Measurements from ENCODE around the gene PPIL1.

Gene PPIL1

GRCh38 chr6:36855750-36856149, 18.9 kb downstream of the PPIL1 start:
- no peak for DNase-seq (ENCODE audit: low spot score)

- DNase-seq (ENCODE audit: low spot score), result peak; percentile 71
Observed at GRCh38 chr6:36853325-36853724, 21.3 kb downstream of the PPIL1 start.

- DNase-seq (ENCODE audit: low spot score), result peak; percentile 69
Observed at GRCh38 chr6:36852481-36853147, 22.0 kb downstream of the PPIL1 start.

- DNase-seq (ENCODE audit: low spot score), result no peak
Observed at GRCh38 chr6:36851626-36852025, 23.0 kb downstream of the PPIL1 start.

DNA sequence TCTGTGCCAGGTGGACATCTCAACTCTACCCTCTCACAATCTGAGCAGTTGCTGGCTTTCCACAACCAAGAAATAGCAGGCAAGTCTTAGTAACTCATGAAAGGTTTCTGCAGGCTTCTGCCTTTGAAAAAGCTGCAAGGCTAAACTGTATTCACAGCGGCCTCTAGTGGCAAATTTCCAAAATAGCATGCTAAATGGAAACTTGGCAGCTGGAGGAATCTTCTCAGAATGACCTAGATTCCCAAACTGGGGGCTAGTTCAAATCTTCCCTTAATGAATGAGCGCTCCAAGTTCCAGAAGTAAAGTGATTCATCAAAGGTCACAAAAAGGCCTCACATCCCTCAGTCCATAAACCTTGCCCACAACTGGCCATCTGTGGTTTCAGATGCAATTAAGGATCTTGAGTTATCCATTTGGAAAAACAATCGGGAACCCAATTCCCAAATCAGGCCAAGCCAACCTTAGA, 23.4 kb downstream of the PPIL1 start:
- peak; percentile 70 for DNase-seq (ENCODE audit: low spot score)

DNA sequence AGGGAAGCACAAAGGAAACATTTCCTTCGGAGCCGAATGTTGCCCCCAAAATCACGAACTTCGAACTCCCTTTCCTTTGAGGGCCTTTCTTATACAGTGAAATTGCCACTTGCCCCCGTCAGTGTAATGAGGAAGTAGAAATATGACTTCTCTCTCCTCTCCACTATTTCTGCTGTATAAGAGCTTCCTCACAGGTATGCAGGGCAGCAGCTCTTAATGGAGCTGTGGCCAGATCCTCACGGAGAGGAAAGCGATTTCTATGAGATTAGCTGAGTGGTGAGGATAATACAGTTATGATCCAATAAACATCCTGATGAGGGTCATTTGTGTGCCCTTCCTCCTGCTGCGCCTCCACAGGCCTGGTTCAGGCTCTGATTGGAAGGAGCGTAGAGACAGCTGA, 24.6 kb downstream of the PPIL1 start:
- no peak for DNase-seq (ENCODE audit: low spot score)

- DNase-seq (ENCODE audit: low spot score), result no peak
Observed at GRCh38 chr6:36848658-36849441, 25.8 kb downstream of the PPIL1 start.

- no peak for DNase-seq (ENCODE audit: low spot score)
Observed at GRCh38 chr6:36847991-36848390, 26.6 kb downstream of the PPIL1 start.

GRCh38 chr6:36847152-36847551, 27.5 kb downstream of the PPIL1 start:
- no peak for DNase-seq (ENCODE audit: low spot score)

DNA sequence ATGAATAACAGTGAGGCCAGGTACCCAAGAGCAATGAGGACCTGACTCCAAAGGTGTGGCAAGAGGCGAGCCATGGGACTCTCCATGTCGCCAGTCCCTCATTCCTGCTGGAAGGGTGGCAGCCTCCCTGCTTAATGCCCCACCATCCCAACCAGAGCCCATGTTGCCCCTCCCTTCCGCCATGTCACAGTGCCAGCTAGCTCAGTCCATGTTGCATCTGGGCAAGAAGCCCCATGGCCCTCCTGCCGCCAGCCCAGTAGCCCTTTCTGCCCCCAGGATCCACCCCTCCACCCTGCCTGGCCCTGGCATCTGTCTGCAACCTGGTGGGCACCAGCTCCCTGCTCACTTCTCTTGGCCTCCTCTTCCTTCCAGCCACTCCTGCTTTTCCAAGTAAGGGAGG, 29.4 kb downstream of the PPIL1 start:
- DNase-seq (ENCODE audit: low spot score), result no peak

DNA sequence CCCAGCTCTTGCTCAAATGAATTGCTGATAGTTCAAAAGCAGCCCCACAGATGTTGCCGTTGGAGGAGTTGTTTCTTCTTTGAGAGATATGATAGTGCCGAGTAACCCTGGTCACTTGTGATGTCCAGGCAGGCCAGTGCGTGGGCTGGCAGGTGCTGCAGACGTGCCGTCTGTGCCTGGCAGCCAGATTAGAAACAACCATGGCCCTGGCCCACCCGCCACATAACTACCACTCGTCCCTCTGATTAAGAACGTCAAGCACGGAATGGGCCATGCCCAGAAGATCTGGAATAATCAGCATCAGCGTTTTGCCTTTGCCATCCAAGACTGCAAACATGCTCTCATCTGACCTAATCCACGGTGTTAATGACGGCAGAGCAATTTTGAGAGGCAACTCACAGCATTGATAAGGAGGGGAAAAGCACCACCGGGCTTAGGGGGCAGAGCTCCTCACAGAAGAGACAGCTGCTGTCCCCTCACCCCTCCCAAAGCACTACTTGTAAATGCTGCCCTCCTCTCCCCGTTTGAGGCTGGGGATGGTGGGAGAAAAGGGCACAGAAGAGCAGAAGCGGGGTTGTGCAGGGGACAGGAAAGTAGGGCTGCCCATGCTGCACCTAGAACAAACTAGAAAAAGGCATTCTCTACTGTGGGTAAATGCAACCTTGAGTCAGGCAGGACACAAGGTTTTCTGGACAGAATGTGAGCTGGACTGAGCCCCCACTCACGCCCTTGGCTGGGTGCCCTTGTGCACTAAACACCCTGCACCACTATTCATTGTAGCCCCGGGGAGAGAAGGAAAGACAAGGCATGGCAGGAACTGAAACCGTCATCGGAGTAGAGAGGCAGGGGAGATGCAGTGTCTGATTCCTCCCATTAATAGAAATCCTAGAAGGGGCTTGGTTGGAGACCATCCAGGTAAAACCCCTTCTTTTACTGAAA, 30.1 kb downstream of the PPIL1 start:
- DNase-seq (ENCODE audit: low spot score), result no peak

- no peak for DNase-seq (ENCODE audit: low spot score)
Observed at GRCh38 chr6:36843170-36843569, 31.4 kb downstream of the PPIL1 start.

DNA sequence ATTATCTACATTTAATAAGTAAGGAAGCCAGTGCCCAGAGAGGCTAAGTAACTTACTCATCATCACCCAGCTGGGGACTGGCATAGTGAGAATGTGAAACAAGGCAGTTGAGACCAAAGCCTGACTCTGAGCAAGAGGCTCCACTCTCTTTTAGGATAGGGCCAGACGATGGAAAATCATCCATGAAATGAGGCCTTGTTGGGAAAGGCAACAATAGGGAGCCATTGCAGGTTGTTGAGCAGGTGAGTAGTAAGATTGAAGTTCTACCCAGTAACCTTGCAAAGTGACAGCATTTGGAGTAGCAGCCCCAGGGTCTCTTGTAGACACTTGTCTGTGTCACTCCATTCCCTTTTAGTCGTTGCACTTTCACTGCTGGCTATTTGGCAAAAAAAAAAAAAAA, 32.8 kb downstream of the PPIL1 start:
- no peak for DNase-seq (ENCODE audit: low spot score)

DNA sequence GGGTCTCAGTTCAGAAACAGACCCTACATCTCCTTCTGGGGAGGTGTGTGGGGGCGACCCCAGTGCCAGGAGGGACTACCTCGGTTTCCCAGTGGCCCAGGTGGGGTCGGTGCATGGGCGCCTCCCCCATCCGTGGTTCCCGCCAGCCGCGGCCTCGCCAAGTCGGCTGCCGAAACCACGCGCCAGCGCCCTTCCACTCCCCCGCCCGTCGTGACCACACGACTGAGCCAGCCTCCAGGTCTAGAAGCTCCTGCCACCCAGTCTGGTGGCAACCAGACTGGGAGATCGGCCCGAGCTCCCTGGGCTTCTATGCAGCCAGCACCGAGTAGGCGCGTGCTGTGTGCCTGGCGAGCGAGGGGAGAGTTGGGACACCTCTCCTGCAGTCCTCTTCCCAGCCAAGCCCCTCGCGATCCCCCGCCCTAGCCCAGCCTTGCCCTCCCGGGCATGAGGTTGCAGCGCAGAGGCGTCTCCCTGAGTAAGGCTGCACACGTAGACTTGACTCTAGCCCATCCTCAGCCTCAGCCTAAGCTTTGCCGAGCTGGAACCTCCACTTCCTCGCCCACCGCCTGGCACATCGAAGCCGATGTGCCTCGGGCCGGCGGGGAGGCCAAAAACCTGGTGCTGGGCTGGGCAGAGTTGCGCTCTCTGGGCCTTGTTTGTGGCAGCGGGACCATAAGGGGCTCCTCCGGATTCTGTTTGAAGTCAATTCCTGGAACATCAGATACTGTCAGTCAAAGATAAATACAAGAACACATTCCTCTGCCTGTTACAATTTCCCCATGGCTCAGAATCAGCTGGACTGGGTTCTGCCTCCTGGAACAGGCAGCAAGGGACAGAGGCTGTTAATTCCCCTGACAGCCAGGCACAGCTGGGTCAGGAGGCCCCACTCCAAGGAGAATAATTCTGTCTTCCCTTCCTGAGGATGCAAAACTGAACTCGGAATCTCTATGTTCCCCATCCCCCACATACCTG, 33.9 kb downstream of the PPIL1 start:
- DNase-seq (ENCODE audit: low spot score), result peak; percentile 56

DNA sequence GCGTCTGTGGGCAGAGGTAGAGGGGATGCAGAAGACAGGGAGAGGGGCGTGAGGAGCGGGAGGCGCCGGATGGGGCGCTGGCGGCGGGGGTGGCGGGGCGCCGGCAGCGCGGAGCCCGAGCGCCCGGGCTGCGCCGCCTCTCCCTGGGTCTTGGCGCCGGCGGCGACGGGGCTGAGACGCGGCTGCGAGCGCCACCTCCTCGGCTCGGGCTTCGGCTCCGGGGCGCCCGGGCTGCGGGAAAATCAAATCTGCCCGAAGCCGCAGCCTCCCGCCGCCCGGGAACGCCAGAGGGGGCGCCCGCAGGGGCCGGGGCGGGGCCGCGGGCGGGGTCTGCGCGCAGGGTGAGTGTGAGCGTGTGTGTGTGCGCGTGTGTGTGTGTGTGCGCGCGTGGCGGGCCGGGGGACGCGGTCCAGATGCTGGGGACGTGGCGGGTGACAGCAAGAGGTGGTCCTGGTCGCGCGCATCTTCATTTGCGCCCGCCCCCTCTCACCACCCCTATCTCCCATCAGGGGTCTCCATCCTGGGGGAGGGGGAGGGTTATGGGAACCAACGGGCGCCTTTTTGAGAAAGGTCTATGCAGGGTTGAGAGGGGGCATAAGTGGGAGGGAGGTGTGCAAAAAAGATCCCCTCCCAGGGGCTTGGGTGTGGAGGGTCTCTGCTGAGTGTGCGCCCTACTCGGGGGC, 34.7 kb downstream of the PPIL1 start:
- DNase-seq (ENCODE audit: low spot score), result peak; percentile 84

- peak; percentile 26 for DNase-seq (ENCODE audit: low spot score)
Observed at GRCh38 chr6:36838896-36839748, 35.5 kb downstream of the PPIL1 start, which contains the start of gene CPNE5. Gene CPNE5, minus strand, starts transcription at chr6:36839444. Its CDS starts 67 bp downstream, at chr6:36839377.

DNA sequence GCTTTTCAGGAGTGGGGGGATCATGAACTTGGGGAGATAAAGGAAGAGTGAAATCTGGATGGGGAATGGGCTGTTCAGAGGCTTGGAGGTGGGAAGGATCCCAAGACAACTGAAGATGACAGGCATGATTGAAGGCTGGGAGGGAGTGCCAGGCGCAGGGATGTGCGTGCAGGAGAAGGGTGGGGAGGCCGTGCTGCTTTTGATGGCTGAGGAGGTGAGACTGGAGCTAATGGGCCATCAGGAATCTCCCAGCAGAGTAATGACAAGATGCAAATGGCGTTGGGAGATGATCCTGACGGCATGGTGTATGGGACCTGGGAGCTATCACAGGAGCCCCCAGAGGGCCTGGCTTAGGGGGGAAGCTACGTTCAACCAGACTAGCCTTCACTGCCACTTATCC, 36.9 kb downstream of the PPIL1 start:
- no peak for DNase-seq (ENCODE audit: low spot score)

DNA sequence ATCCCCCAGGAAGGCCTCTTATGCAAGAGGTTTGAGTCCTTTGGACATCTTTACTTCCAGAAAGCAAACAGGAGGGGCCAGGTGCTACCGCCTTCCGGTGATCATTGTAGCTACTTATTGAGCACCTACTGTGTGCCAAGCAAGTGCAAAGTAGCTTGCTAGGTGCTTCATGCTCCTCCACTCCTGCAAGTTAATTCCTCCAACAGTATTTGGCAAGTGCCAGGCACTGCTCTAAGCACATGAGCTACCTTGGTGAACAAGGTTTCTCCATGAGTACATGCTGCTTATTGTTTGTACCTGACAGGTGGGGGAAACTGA, 37.6 kb downstream of the PPIL1 start:
- no peak for DNase-seq (ENCODE audit: low spot score)

DNA sequence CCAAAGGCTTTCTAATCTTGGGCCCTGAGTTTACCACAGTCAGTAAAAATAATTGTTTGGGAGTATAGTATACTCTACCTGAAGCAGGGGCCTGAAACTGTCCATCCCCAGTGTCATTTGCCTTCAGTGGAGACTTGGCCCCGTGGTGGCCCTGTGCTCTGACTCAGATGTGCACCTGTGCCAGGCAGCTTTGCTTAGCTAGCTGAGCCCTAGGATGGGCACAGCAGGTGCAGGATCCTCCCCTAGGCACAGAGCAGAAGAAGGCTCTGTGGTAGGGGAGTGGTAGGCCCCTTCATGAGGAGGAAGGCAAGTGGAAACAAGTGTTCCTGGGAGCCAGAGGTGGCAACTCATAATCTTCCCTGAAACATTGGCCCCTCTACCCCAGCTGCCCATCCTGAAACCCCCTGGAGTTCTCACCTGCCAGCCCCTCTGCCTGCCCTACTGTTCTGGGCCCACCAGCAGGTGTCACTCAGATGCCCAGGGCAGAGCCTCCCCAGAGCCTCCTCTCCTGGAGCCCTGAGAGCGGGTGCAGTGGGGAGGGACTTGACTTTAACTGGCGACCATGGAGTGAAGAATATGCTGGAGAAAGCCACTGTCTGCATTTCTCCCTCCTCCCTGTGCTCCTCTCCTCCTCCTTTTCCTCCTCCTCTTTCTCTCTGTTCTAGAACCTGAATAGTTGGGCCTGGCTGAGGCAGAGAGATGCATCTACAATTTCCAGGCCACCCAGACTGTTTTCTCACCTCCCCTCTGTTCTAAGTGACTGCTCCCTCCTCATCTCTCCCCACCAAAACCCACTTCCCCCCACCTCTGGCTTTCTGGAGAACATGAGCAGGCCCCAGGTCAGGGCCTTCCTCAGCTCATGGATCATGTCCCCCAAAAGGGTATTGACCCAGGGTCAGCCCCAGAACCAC, 38.2 kb downstream of the PPIL1 start:
- DNase-seq (ENCODE audit: low spot score), result no peak
